ENCODE measurements around the gene EVA1C. TPM values are rescaled to one million over a fixed set of nuclear protein-coding genes. Genes with fewer than 3 reads are reported as not detected.

EVA1C gene
- total and polyA plus RNA-seq, 10 of the 15 experiments (the other 5 are each of a cell fraction or from before 2014, with no cell fraction given), result 0.13 to 0.56 (median 0.34) TPM; not detected in 7

DNA sequence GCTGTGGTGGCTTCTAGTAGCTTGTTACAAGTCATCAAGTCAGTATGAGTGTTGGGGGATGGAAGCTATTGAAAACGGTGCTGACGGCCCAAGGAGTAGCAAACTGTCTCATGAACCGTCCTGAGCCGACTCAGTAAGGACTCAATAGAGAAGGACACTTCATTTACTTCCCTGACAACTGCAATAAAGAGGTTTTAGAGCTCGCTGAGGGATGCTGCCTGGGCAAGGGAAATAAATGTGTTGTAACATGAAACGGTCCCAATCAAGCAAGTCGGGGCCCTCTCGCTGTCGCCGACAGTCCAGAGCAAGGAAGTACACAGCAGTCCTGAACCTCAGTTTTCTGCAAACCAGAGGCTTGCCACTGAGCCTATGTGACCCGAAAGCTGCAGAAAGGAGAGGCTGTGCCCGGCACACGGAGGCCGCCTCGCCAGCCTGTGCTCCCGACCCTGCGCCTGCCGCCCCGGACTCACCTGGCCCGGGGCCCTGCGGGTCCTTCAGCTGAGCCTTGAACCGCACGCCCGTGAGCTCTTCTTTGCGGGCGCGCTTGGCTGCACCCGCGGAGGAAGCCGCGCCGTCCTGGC lies 20.1 kb upstream of the EVA1C start:
- in situ Hi-C loops (cut with MboI), result loop anchor here (25.0 kb wide), 1 partner anchor 1245 kb away; the partner anchor contains the start of genes CRYZL1 and ITSN1
- RAD21 ChIA-PET (ENCODE audit: unreplicated experiment), result no interaction called here
- peak overlapping the region; percentile 59 for H2AFZ ChIP-seq (ENCODE audit: control insufficient read depth, low read depth, low read length)
- H4K20me1 ChIP-seq (ENCODE audit: control insufficient read depth, insufficient read depth), result no peaks in the 10 kb centered on the region
- DNase-seq (ENCODE audit: low read depth, low spot score) (no peak), ATAC-seq (peak; percentile 54), FAIRE-seq (no peak)
- no peak overlapping the region for H3K27ac ChIP-seq (ENCODE audit: control insufficient read depth, insufficient read depth)
- H3K4me2 ChIP-seq (ENCODE audit: control insufficient read depth, insufficient read depth), result peak overlapping the region; percentile 39
- TSS peak; percentile 71 for BruUV-seq (replicated peaks)
- peaks cover 0 to 7% of the 10 kb centered on the region in 2 experiments; a peak in 1 of 4 replicates for H3K36me3 ChIP-seq (ENCODE audit: control insufficient read depth in 2 of 2, insufficient read depth in 2 of 2, low read length in 1 of 2)
- intact Hi-C loops (cut with micrococcal nuclease; ENCODE audit: unreplicated experiment), result no loop called here
- no peak for TF ChIP-seq LARP7 (IDR thresholded peaks at IDR 0.05)
- TF ChIP-seq DPF2 (IDR thresholded peaks at IDR 0.05), result 0 out of 2 replicates have a peak, but pooled peaks have one; percentile 11
- TF ChIP-seq NR2C2 (IDR thresholded peaks at IDR 0.05; ENCODE audit: borderline replicate concordance, control insufficient read depth, insufficient read length, low read depth), result no peak
- CTCF ChIA-PET, result interaction anchor here (1.1 to 1.7 kb wide), 3 partner anchors 10 to 209 kb away, joined by 3 to 10 read pairs (median 3); no protein-coding TSS in a partner anchor
- peak overlapping the region; percentile 91 for H3K4me3 ChIP-seq
- POLR2A ChIA-PET, result interaction anchor here (0.6 kb wide), 1 partner anchor 208 kb away, joined by 10 read pairs; no protein-coding TSS in a partner anchor
- peak overlapping the region; percentile 33 for H3K9ac ChIP-seq (ENCODE audit: control insufficient read depth, insufficient read depth, low read length)
- SMC1A ChIA-PET (ENCODE audit: uncharacterized antibody, unreplicated experiment), result interaction anchor here (0.6 to 1.6 kb wide), 2 partner anchors 78 to 188 kb away, joined by 3 read pairs; no protein-coding TSS in a partner anchor
- no peaks in the 10 kb centered on the region for H3K27me3 ChIP-seq (replicated peaks in 1 of 2; ENCODE audit: control insufficient read depth in 2 of 2, insufficient read depth in 2 of 2, low read length in 1 of 2)
- H3K9me3 ChIP-seq (replicated peaks; ENCODE audit: control insufficient read depth, insufficient read depth, low read length), result no peaks in the 10 kb centered on the region
- WGBS (ENCODE audit: insufficient coverage, insufficient replicate concordance, low lambda C conversion rate, missing lambda C conversion rate), result 2% methylated on average over 31 of the region's 32 CpGs
- H3K79me2 ChIP-seq (ENCODE audit: control insufficient read depth, insufficient read depth, low read length), result peaks cover 46% of the 10 kb centered on the region
- H3K4me1 ChIP-seq (ENCODE audit: control insufficient read depth, insufficient read depth, low read length), result no peaks in the 10 kb centered on the region

DNA sequence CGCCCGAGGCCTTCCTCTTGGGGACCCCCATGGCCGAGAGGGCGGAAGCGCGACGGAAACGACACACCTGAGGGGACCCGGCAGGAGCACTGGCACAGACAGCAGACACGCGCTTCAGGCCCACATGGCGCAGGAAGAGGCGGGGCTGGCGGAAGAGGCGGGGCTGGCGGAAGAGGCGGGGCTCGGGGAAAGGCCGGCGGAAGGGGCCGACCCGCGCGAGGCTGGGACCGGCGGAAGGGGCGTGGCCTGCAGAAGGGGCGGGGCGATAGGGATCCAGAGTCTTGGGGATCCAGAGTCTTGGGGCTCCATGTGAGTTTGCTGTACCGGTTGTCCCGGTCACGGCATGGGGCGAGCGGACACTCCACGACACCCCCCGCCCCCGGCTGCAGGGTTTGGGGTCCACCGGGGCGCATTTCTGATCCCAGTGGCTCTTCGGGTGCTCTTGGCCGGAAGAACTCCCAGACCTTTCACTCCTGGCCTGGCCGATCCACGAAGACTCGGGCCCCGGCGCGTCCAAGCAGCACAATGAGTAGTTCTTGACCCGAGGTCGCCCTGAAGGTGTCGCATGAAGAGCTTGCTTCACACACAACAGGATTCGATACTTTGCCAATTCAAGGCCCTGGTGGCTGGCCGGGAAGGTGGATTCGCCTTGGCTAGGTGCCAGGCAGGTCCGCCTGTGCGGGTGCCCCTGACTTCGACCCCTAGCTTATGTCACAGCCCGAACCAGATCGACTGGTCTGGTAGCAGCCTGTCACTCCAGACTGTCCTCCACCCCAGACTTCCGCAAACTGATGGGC lies 19.4 kb upstream of the EVA1C start, which contains the start of gene URB1:
Gene URB1, minus strand, starts transcription at position 133 of the 797 bp plus-strand sequence. Its CDS starts 102 bp downstream, at position 31.
- H3K27me3 ChIP-seq (replicated peaks in 1 of 2; ENCODE audit: control insufficient read depth in 2 of 2, insufficient read depth in 2 of 2, low read length in 1 of 2), result no peaks in the 10 kb centered on the region
- 11% methylated on average over 59 of the region's 59 CpGs for WGBS (ENCODE audit: insufficient coverage, insufficient replicate concordance, low lambda C conversion rate, missing lambda C conversion rate)
- peak; percentile 97 for ATAC-seq
- BruUV-seq (replicated peaks), result TSS peak; percentile 98
- ChIA-PET CTCF (interaction anchor here (1.1 to 1.7 kb wide), 3 partner anchors 9 to 208 kb away, joined by 3 to 10 read pairs (median 3); no protein-coding TSS in a partner anchor), SMC1A (ENCODE audit: uncharacterized antibody, unreplicated experiment) (no interaction called here), RAD21 (ENCODE audit: unreplicated experiment) (no interaction called here), POLR2A (interaction anchor here (0.6 kb wide), 1 partner anchor 208 kb away, joined by 10 read pairs; no protein-coding TSS in a partner anchor)
- peak within 1 kb of the TSS; percentile 76 for H3K9ac ChIP-seq (ENCODE audit: control insufficient read depth, insufficient read depth, low read length)
- H3K4me2 ChIP-seq (ENCODE audit: control insufficient read depth, insufficient read depth), result peak within 1 kb of the TSS; percentile 86
- H3K4me1 ChIP-seq (ENCODE audit: control insufficient read depth, insufficient read depth, low read length), result no peaks in the 10 kb centered on the region
- peak; percentile 46 for DNase-seq (ENCODE audit: low read depth, low spot score)
- H3K9me3 ChIP-seq (replicated peaks; ENCODE audit: control insufficient read depth, insufficient read depth, low read length), result no peaks in the 10 kb centered on the region
- intact Hi-C loops (cut with micrococcal nuclease; ENCODE audit: unreplicated experiment) (no loop called here), in situ Hi-C loops (cut with MboI) (loop anchor here (25.0 kb wide), 1 partner anchor 1244 kb away; the partner anchor contains the start of genes CRYZL1 and ITSN1)
- H3K27ac ChIP-seq (ENCODE audit: control insufficient read depth, insufficient read depth), result peak within 1 kb of the TSS; percentile 68
- H4K20me1 ChIP-seq (ENCODE audit: control insufficient read depth, insufficient read depth), result no peaks in the 10 kb centered on the region
- FAIRE-seq, result peak; percentile 87
- H3K79me2 ChIP-seq (ENCODE audit: control insufficient read depth, insufficient read depth, low read length), result peaks cover 40% of the 10 kb centered on the region
- peak within 1 kb of the TSS; percentile 91 for H3K4me3 ChIP-seq
- H3K36me3 ChIP-seq (ENCODE audit: control insufficient read depth in 2 of 2, insufficient read depth in 2 of 2, low read length in 1 of 2), result peaks cover 0 to 6% of the 10 kb centered on the region in 2 experiments; a peak in 1 of 4 replicates
- H2AFZ ChIP-seq (ENCODE audit: control insufficient read depth, low read depth, low read length), result peak within 1 kb of the TSS; percentile 83
- no peak for TF ChIP-seq PAX8 (IDR thresholded peaks at IDR 0.05)
- TF ChIP-seq BMI1 (IDR thresholded peaks at IDR 0.05; ENCODE audit: borderline replicate concordance), result no peak
- TF ChIP-seq, protein P1, sequence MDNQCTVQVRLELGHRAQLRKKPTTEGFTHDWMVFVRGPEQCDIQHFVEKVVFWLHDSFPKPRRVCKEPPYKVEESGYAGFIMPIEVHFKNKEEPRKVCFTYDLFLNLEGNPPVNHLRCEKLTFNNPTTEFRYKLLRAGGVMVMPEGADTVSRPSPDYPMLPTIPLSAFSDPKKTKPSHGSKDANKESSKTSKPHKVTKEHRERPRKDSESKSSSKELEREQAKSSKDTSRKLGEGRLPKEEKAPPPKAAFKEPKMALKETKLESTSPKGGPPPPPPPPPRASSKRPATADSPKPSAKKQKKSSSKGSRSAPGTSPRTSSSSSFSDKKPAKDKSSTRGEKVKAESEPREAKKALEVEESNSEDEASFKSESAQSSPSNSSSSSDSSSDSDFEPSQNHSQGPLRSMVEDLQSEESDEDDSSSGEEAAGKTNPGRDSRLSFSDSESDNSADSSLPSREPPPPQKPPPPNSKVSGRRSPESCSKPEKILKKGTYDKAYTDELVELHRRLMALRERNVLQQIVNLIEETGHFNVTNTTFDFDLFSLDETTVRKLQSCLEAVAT (IDR thresholded peaks at IDR 0.05), result peak; percentile 54; the same call in 1 of the 2 replicates
- TF ChIP-seq, protein P2, sequence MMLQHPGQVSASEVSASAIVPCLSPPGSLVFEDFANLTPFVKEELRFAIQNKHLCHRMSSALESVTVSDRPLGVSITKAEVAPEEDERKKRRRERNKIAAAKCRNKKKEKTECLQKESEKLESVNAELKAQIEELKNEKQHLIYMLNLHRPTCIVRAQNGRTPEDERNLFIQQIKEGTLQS (IDR thresholded peaks at IDR 0.05; ENCODE audit: borderline replicate concordance, extremely low read depth, low read depth, low read length), result no peak
- TF ChIP-seq RCOR1 (conservative IDR thresholded peaks at IDR 0.05; ENCODE audit: low read depth, low read length), result no peak
- peak; percentile 86 for TF ChIP-seq POLR2A (IDR thresholded peaks at IDR 0.05; ENCODE audit: low read depth, low read length)
- no peak for TF ChIP-seq ESRRA (IDR thresholded peaks at IDR 0.05; ENCODE audit: low read length)
- no peak for TF ChIP-seq RBBP5 (conservative IDR thresholded peaks at IDR 0.05)
- no peak for TF ChIP-seq PAX5 (IDR thresholded peaks at IDR 0.05; ENCODE audit: borderline replicate concordance, low read depth, low read length)
